DOHH2 (cell line): ENCODE data around the gene ADCY3.

Source experiments
- H3F3A ChIP-seq: fragments of 200-600 bp; sonication (generic), shearing (Covaris generic); 2 replicates; pipeline ENCODE4 v1.6.0; 2016; ENCODE audit warnings: antibody characterized with exemption, mild to moderate bottlenecking; ENCODE audit not compliant: control insufficient read depth, insufficient read depth
- H3K27ac ChIP-seq: fragments of 200-600 bp; sonication (generic); 2 replicates; pipeline ENCODE4 v1.5.1; 2014; ENCODE audit warnings: low read depth, mild to moderate bottlenecking, low read length, moderate library complexity
- H3K27me3 ChIP-seq: fragments of 200-600 bp; sonication (generic); 2 replicates; pipeline ENCODE4 v1.6.1; 2014; ENCODE audit warnings: mild to moderate bottlenecking, low read length, mixed read lengths; ENCODE audit not compliant: control insufficient read depth
- H3K36me3 ChIP-seq: fragments of 200-600 bp; sonication (generic); 2 replicates; pipeline ENCODE4 v1.6.1; 2014; ENCODE audit warnings: mild to moderate bottlenecking, low read length, moderate library complexity, mixed read lengths; ENCODE audit not compliant: control insufficient read depth
- H3K4me1 ChIP-seq: fragments of 200-600 bp; sonication (generic); 2 replicates; pipeline ENCODE4 v1.6.1; 2014; ENCODE audit warnings: mild to moderate bottlenecking, low read length, mixed read lengths; ENCODE audit not compliant: control insufficient read depth
- H3K4me2 ChIP-seq: fragments of 200-600 bp; sonication (generic); 2 replicates; pipeline ENCODE4 v1.6.0; 2014; ENCODE audit warnings: mild to moderate bottlenecking, low read length, moderate library complexity
- H3K4me3 ChIP-seq: fragments of 200-600 bp; sonication (generic); 2 replicates; pipeline ENCODE4 v1.5.1; 2014; ENCODE audit warnings: mild to moderate bottlenecking, low read length, mixed read lengths
- H3K79me2 ChIP-seq: fragments of 200-600 bp; sonication (generic); 2 replicates; pipeline ENCODE4 v1.6.1; 2014; ENCODE audit warnings: mild to moderate bottlenecking, low read length, mixed read lengths; ENCODE audit not compliant: control insufficient read depth
- H3K9me2 ChIP-seq: fragments of 200-600 bp; sonication (generic); replicated peaks from 2 replicates; pipeline ENCODE4 v1.6.1; 2014; ENCODE audit warnings: mild to moderate bottlenecking, low read length, mixed read lengths; ENCODE audit not compliant: control insufficient read depth
- H3K9me3 ChIP-seq: fragments of 200-600 bp; sonication (generic); 2 replicates; pipeline ENCODE4 v1.6.1; 2014; ENCODE audit warnings: antibody characterized with exemption, low read length, mixed read lengths; ENCODE audit not compliant: control insufficient read depth, insufficient read depth
- H4K20me1 ChIP-seq: fragments of 200-600 bp; sonication (generic); 2 replicates; pipeline ENCODE4 v1.6.0; 2014; ENCODE audit warnings: low read depth, mild to moderate bottlenecking, antibody characterized with exemption, low read length, moderate library complexity; ENCODE audit not compliant: control insufficient read depth, insufficient read depth
- CTCF ChIP-seq: fragments of 200-600 bp; sonication (generic); IDR thresholded peaks from one replicate; pipeline ENCODE4 v1.5.1; 2014; ENCODE audit warnings: antibody characterized with exemption, mild to moderate bottlenecking, low read depth, low read length; ENCODE audit not compliant: poor library complexity, severe bottlenecking
- EZH2phosphoT487 ChIP-seq: fragments of 200-600 bp; sonication (generic); IDR thresholded peaks from 2 replicates; pipeline ENCODE4 v1.6.1; 2017; ENCODE audit warnings: borderline replicate concordance, mild to moderate bottlenecking, antibody characterized with exemption, low read length, moderate library complexity, mixed read lengths

The ADCY3 gene

GRCh38 chr2:24898122-24899109 is 21.6 kb downstream of the ADCY3 start:
- TF ChIP-seq EZH2phosphoT487, result no peak
- TF ChIP-seq CTCF, result no peak
- H3K4me3 ChIP-seq, result no peak overlapping the region
- no peaks in the 10 kb centered on the region for H3F3A ChIP-seq
- H3K27ac ChIP-seq, result no peak overlapping the region
- H3K36me3 ChIP-seq, result peaks cover 80% of the 10 kb centered on the region
- H3K79me2 ChIP-seq, result peaks cover 58% of the 10 kb centered on the region
- H3K9me3 ChIP-seq, result peaks cover 36% of the 10 kb centered on the region
- no peaks in the 10 kb centered on the region for H3K9me2 ChIP-seq
- no peaks in the 10 kb centered on the region for H3K4me1 ChIP-seq
- H3K27me3 ChIP-seq, result no peaks in the 10 kb centered on the region
- H3K4me2 ChIP-seq, result no peak overlapping the region
- no peaks in the 10 kb centered on the region for H4K20me1 ChIP-seq

GRCh38 chr2:24894750-24895149 is 25.3 kb downstream of the ADCY3 start:
- Histone ChIP-seq H3K4me1 (no peaks in the 10 kb centered on the region), H3K4me3 (no peak overlapping the region), H3K27ac (no peak overlapping the region), H3K4me2 (no peak overlapping the region), H3K79me2 (peaks cover 33% of the 10 kb centered on the region), H3K9me3 (peaks cover 36% of the 10 kb centered on the region), H3K36me3 (peaks cover 54% of the 10 kb centered on the region), H4K20me1 (no peaks in the 10 kb centered on the region), H3K27me3 (no peaks in the 10 kb centered on the region), H3F3A (no peaks in the 10 kb centered on the region), H3K9me2 (no peaks in the 10 kb centered on the region)
- TF ChIP-seq EZH2phosphoT487, result no peak
- TF ChIP-seq CTCF, result no peak

- Histone ChIP-seq H3K79me2 (peaks cover 28% of the 10 kb centered on the region), H3K4me3 (no peak overlapping the region), H3K9me3 (peaks cover 34% of the 10 kb centered on the region), H3F3A (no peaks in the 10 kb centered on the region), H3K27me3 (no peaks in the 10 kb centered on the region), H4K20me1 (no peaks in the 10 kb centered on the region), H3K27ac (no peak overlapping the region), H3K36me3 (peaks cover 50% of the 10 kb centered on the region), H3K9me2 (no peaks in the 10 kb centered on the region), H3K4me1 (no peaks in the 10 kb centered on the region), H3K4me2 (no peak overlapping the region)
- TF ChIP-seq CTCF (no peak), EZH2phosphoT487 (no peak)
These were observed 26.1 kb downstream of the ADCY3 start for GRCh38 chr2:24893934-24894333.
